ENCODE results near the gene ORC1.

DNA sequence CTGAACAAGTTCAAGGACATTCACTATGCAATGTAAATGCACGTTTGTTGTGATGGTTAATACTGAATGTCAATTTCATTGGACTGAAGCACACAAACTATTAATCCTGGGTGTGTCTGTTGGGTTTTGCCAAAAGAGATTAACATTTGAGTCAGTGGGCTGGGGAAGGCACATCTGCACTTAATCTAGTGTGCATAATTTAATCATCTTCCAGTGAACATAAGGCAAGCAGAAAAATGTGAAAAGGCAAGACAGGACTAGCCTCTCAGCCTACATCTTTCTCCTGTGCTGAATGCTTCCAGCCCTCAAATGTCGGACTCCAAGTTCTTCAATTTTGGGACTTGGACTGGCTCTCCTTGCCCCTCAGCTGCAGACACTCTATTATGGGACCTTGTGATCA, 40.2 kb upstream of the ORC1 start:
- TF ChIP-seq, protein P1, sequence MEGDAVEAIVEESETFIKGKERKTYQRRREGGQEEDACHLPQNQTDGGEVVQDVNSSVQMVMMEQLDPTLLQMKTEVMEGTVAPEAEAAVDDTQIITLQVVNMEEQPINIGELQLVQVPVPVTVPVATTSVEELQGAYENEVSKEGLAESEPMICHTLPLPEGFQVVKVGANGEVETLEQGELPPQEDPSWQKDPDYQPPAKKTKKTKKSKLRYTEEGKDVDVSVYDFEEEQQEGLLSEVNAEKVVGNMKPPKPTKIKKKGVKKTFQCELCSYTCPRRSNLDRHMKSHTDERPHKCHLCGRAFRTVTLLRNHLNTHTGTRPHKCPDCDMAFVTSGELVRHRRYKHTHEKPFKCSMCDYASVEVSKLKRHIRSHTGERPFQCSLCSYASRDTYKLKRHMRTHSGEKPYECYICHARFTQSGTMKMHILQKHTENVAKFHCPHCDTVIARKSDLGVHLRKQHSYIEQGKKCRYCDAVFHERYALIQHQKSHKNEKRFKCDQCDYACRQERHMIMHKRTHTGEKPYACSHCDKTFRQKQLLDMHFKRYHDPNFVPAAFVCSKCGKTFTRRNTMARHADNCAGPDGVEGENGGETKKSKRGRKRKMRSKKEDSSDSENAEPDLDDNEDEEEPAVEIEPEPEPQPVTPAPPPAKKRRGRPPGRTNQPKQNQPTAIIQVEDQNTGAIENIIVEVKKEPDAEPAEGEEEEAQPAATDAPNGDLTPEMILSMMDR (IDR thresholded peaks at IDR 0.05) = no peak
- TF ChIP-seq ZFX (IDR thresholded peaks at IDR 0.05; ENCODE audit: borderline replicate concordance) = no peak
